ENCODE data around the gene NUP188. TPM values are rescaled to one million over a fixed set of nuclear protein-coding genes. Genes with fewer than 3 reads are reported as not detected.
A peak's percentile ranks its signal among the peaks of the same experiment; 100 is the strongest.

NUP188 gene
- total RNA-seq, 1 donor from 2014 or later, result 63.6 TPM

GRCh38 chr9:128901379-128901778 is 46.1 kb upstream of the NUP188 start:
- Mint-ChIP-seq H3K9me3 (ENCODE audit: unreplicated experiment) (no peaks in the 10 kb centered on the region), H3K36me3 (ENCODE audit: unreplicated experiment) (no peaks in the 10 kb centered on the region), H3K27me3 (ENCODE audit: unreplicated experiment) (peaks cover 1% of the 10 kb centered on the region), H3K4me3 (ENCODE audit: unreplicated experiment) (no peak overlapping the region), H3K4me1 (ENCODE audit: low read depth, unreplicated experiment) (peaks cover 6% of the 10 kb centered on the region), H3K27ac (ENCODE audit: unreplicated experiment) (no peak overlapping the region)
- DNase-seq, result no peak
- TF ChIP-seq CTCF (IDR thresholded peaks at IDR 0.05; ENCODE audit: partially characterized antibody, unreplicated experiment), result no peak

GRCh38 chr9:128901822-128902221 is 45.7 kb upstream of the NUP188 start:
- Mint-ChIP-seq H3K4me1 (ENCODE audit: low read depth, unreplicated experiment) (peaks cover 6% of the 10 kb centered on the region), H3K9me3 (ENCODE audit: unreplicated experiment) (no peaks in the 10 kb centered on the region), H3K27ac (ENCODE audit: unreplicated experiment) (no peak overlapping the region), H3K27me3 (ENCODE audit: unreplicated experiment) (peaks cover 1% of the 10 kb centered on the region), H3K36me3 (ENCODE audit: unreplicated experiment) (no peaks in the 10 kb centered on the region), H3K4me3 (ENCODE audit: unreplicated experiment) (no peak overlapping the region)
- no peak for DNase-seq
- TF ChIP-seq CTCF (IDR thresholded peaks at IDR 0.05; ENCODE audit: partially characterized antibody, unreplicated experiment), result no peak

DNA sequence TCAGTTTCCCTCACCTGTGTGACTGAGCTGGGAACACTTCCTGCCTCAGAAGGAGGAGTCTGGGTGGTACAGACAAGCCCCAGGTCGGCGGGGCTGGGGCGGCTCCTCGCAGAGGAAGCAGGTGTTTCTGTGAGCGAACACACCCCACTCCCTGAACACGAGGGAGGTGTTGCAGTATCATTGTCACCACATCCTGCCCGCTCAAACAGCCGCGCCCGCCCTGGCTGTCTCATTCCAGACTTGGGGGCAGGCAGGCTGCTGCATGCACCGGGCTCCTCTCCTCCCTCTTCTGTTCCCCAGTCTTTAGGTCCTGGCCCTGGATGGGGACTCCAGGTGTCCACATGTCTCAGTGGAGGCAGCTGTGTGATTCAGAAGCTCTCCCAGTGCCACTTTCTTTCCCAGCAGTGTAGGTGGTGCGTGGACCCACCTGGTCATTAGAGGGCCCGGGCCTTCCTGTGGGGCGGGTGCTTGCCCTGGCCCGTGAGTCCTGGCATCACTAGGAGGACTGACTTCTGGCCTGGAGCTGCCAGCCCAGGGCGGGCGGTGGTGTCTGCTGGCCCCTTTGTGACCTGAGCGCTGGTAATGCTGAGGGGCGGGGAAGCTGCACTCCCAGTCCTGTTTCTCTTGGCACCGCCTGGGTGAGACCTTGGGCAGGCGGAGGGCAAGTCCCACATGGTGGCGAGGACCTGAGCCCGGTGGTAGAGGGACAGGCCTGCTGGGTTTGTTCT is 45.0 kb upstream of the NUP188 start:
- no peak for TF ChIP-seq CTCF (IDR thresholded peaks at IDR 0.05; ENCODE audit: partially characterized antibody, unreplicated experiment)
- H3K9me3 Mint-ChIP-seq (ENCODE audit: unreplicated experiment), result no peaks in the 10 kb centered on the region
- no peak for DNase-seq
- H3K4me3 Mint-ChIP-seq (ENCODE audit: unreplicated experiment), result no peak overlapping the region
- H3K36me3 Mint-ChIP-seq (ENCODE audit: unreplicated experiment), result no peaks in the 10 kb centered on the region
- no peak overlapping the region for H3K27ac Mint-ChIP-seq (ENCODE audit: unreplicated experiment)
- H3K27me3 Mint-ChIP-seq (ENCODE audit: unreplicated experiment), result peaks cover 1% of the 10 kb centered on the region
- peaks cover 6% of the 10 kb centered on the region for H3K4me1 Mint-ChIP-seq (ENCODE audit: low read depth, unreplicated experiment)

DNA sequence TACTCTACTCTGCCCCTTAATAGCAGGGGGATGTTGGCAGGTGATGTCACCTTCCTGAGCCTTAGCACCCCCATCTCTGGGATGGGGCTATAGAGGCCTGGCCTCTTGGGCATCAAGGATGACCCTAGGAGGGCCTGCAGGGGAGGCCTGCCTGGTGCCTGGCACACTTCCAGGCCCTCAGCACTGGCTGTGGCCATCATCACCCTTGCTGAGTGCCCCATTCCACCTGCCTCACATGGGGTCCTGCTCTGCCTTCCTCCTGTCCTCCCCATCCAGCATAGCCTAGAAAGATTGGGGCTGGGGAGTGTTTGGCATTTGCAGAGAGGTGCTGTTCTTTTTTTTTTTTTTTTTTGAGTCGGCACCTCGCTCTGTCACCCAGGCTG is 44.4 kb upstream of the NUP188 start:
- no peak for TF ChIP-seq CTCF (IDR thresholded peaks at IDR 0.05; ENCODE audit: partially characterized antibody, unreplicated experiment)
- DNase-seq, result no peak
- peaks cover 6% of the 10 kb centered on the region for H3K4me1 Mint-ChIP-seq (ENCODE audit: low read depth, unreplicated experiment)
- H3K4me3 Mint-ChIP-seq (ENCODE audit: unreplicated experiment), result no peak overlapping the region
- no peaks in the 10 kb centered on the region for H3K27me3 Mint-ChIP-seq (ENCODE audit: unreplicated experiment)
- H3K36me3 Mint-ChIP-seq (ENCODE audit: unreplicated experiment), result peaks cover 5% of the 10 kb centered on the region
- no peak overlapping the region for H3K27ac Mint-ChIP-seq (ENCODE audit: unreplicated experiment)
- H3K9me3 Mint-ChIP-seq (ENCODE audit: unreplicated experiment), result no peaks in the 10 kb centered on the region

DNA sequence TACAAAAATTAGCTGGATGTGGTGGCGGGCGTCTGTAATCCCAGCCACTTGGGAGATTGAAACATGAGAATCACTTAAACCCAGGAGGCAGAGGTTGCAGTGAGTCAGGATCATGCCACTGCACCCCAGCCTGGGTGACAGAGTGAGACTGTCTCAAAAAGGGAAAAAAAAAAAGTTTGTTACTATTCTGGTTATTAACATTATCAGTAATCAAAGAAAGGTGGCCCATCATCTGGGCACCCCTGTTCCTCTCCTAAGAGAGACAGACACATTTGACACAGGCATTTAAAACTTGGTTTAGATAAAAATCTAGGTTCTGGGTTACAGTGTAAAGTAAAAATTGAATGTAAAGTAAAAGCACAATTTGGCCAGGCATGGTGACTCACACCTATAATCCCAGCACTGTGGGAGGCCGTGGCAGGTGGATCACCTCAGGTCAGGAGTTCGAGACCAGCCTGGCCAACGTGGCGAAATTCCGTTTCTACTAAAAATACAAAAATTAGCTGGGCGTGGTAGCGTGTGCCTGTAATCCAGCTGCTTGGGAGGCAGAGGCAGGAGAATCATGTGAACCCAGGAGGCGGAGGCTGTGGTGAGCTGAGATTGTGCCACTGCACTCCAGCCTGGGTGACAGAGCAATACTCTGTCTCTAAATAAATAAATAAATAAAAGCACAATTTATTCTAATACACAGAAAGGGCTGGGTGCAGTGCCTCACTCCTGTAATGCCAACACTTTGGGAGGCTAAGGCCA is 43.5 kb upstream of the NUP188 start:
- no peaks in the 10 kb centered on the region for H3K9me3 Mint-ChIP-seq (ENCODE audit: unreplicated experiment)

More for the DNA sequence above, 43.5 kb upstream of the NUP188 start:
- peaks cover 6% of the 10 kb centered on the region for H3K4me1 Mint-ChIP-seq (ENCODE audit: low read depth, unreplicated experiment)
- DNase-seq, result no peak
- H3K4me3 Mint-ChIP-seq (ENCODE audit: unreplicated experiment), result no peak overlapping the region
- no peaks in the 10 kb centered on the region for H3K27me3 Mint-ChIP-seq (ENCODE audit: unreplicated experiment)
- TF ChIP-seq CTCF (IDR thresholded peaks at IDR 0.05; ENCODE audit: partially characterized antibody, unreplicated experiment), result no peak
- peaks cover 6% of the 10 kb centered on the region for H3K36me3 Mint-ChIP-seq (ENCODE audit: unreplicated experiment)
- peak overlapping the region; percentile 22 for H3K27ac Mint-ChIP-seq (ENCODE audit: unreplicated experiment)

All from glutamatergic neuron (in vitro differentiated cells).